ENCODE data around the gene PEAR1. TPM values are rescaled to one million over a fixed set of nuclear protein-coding genes. Genes with fewer than 3 reads are reported as not detected.

The PEAR1 gene
- polyA plus RNA-seq, 2 of the 4 experiments (the other 2 are of a cell fraction) = 1.7 to 5.0 TPM

GRCh38 chr1:156897078-156897825 is 3.7 kb downstream of the PEAR1 start (continued):
- 0 out of 2 replicates have a peak, but pooled peaks have one; percentile 19 for TF ChIP-seq PBX3 (IDR thresholded peaks at IDR 0.05)
- no peak for TF ChIP-seq CHD4 (IDR thresholded peaks at IDR 0.05; ENCODE audit: borderline replicate concordance)
- TF ChIP-seq BCL3 (IDR thresholded peaks at IDR 0.05) = no peak
- no peak for TF ChIP-seq SMC3 (IDR thresholded peaks at IDR 0.05)
- peak; percentile 37; the same call in 1 of the 2 replicates for TF ChIP-seq E2F6 (IDR thresholded peaks at IDR 0.05; ENCODE audit: borderline replicate concordance, low read depth)
- TF ChIP-seq HES2 (IDR thresholded peaks at IDR 0.05) = no peak
- 0 out of 2 replicates have a peak, but pooled peaks have one; percentile 23 for TF ChIP-seq FOSL2 (IDR thresholded peaks at IDR 0.05)
- TF ChIP-seq FOSL2 (CRISPR knock-in tag; IDR thresholded peaks at IDR 0.05) = peak; percentile 58
- TF ChIP-seq RNF2 (IDR thresholded peaks at IDR 0.05; ENCODE audit: borderline replicate concordance, low read depth) = no peak
- no peak for TF ChIP-seq PHF8 (IDR thresholded peaks at IDR 0.05; ENCODE audit: borderline replicate concordance, low read depth)
- TF ChIP-seq CBX8 (IDR thresholded peaks at IDR 0.05) = no peak

- H3K4me1 ChIP-seq = peaks cover 70% of the 10 kb centered on the region
- WGBS (ENCODE audit: missing lambda C conversion rate) = 38% methylated on average over 7 of the region's 13 CpGs
- ChIA-PET POLR2A (interaction anchor here (0.7 kb wide), 1 partner anchor 13 kb away, joined by 3 read pairs; no protein-coding TSS in a partner anchor), CTCF (interaction anchor here (0.9 to 8.6 kb wide), 6 partner anchors 24 to 272 kb away, joined by 3 to 84 read pairs (median 16); partner anchors contain the start of genes INSRR, LRRC71 and NTRK1)
- no peaks in the 10 kb centered on the region for H3K9me3 ChIP-seq
- peak overlapping the region; percentile 88 to 93 for H3K27ac ChIP-seq
- ATAC-seq (peak in 1 of 2 experiments; percentile 3; a peak in 2 of 6 replicates), DNase-seq (ENCODE audit: low read depth in 1 of 2, low spot score in 1 of 2) (peak in 1 of 2 experiments; percentile 38), FAIRE-seq (no peak)
- peak overlapping the region; percentile 86 for H3K4me2 ChIP-seq
- TF ChIP-seq BCL3 (IDR thresholded peaks at IDR 0.05) (no peak), POLR2A (IDR thresholded peaks at IDR 0.05; ENCODE audit: low read length) (no peak), MAX (IDR thresholded peaks at IDR 0.05) (peak; percentile 32; the same call in 1 of the 2 replicates), PHF8 (IDR thresholded peaks at IDR 0.05; ENCODE audit: borderline replicate concordance, low read depth) (no peak), E2F6 (IDR thresholded peaks at IDR 0.05; ENCODE audit: borderline replicate concordance, low read depth) (peak; percentile 69; the same call in 1 of the 2 replicates)
- no peak overlapping the region for H3K4me3 ChIP-seq
Observed at GRCh38 chr1:156898161-156898566, 4.6 kb downstream of the PEAR1 start.

- H3K4me3 ChIP-seq = no peak overlapping the region
- H3K9me3 ChIP-seq = no peaks in the 10 kb centered on the region
- peak overlapping the region; percentile 88 to 93 for H3K27ac ChIP-seq
- ATAC-seq (no peak), DNase-seq (ENCODE audit: low read depth in 1 of 2, low spot score in 1 of 2) (no peak), FAIRE-seq (no peak)
- peaks cover 65% of the 10 kb centered on the region for H3K4me1 ChIP-seq
- CTCF ChIA-PET = interaction anchor here (1.3 to 8.6 kb wide), 6 partner anchors 18 to 101 kb away, joined by 3 to 84 read pairs (median 16); partner anchors contain the start of genes INSRR, LRRC71 and NTRK1
- POLR2A ChIA-PET = no interaction called here
- H3K4me2 ChIP-seq = peak overlapping the region; percentile 86
- 88% methylated on average over 12 of the region's 12 CpGs for WGBS (ENCODE audit: missing lambda C conversion rate)
- TF ChIP-seq HES2 (IDR thresholded peaks at IDR 0.05) (no peak), KDM1A (IDR thresholded peaks at IDR 0.05; ENCODE audit: low read depth) (no peak), ZC3H11A (IDR thresholded peaks at IDR 0.05) (no peak), TFCP2L1 (CRISPR knock-in tag; IDR thresholded peaks at IDR 0.05) (no peak), MAZ (IDR thresholded peaks at IDR 0.05; ENCODE audit: borderline replicate concordance, low read depth, low read length) (no peak), ZFP36 (IDR thresholded peaks at IDR 0.05; ENCODE audit: borderline replicate concordance, partially characterized antibody) (no peak), JUN (IDR thresholded peaks at IDR 0.05) (no peak), MYC (IDR thresholded peaks at IDR 0.05; ENCODE audit: borderline replicate concordance, low read length) (no peak), RFX5 (IDR thresholded peaks at IDR 0.05) (no peak), NR3C1 (IDR thresholded peaks at IDR 0.05) (no peak), HEYL (CRISPR knock-in tag; IDR thresholded peaks at IDR 0.05) (no peak), KDM5A (IDR thresholded peaks at IDR 0.05) (no peak), E2F6 (IDR thresholded peaks at IDR 0.05; ENCODE audit: borderline replicate concordance, low read depth) (no peak), EHF (CRISPR knock-in tag; IDR thresholded peaks at IDR 0.05) (no peak)
Observed at GRCh38 chr1:156898971-156899664, 5.6 kb downstream of the PEAR1 start.

Data from A549 (cell line).